PC-9 (cell line): Measurements from ENCODE around the gene BDH1. TPM values are rescaled to one million over a fixed set of nuclear protein-coding genes. Genes with fewer than 3 reads are reported as not detected.

Experiments
- BruUV-seq: library from RNA; stranded (reverse); fragments of 400-500 nt; replicated peaks from 2 replicates; lab custom pipeline; 2021; lab: Mats Ljungman, UMichigan
- CTCF ChIA-PET: fragments of 300-600 bp; sonication (Branson Sonifier 250); formaldehyde crosslinking; loops from one replicate; lab custom pipeline; 2022; ENCODE audit warnings: antibody characterized with exemption; lab: Charles Lee
- POLR2A ChIA-PET: fragments of 300-600 bp; sonication (Branson Sonifier 250); formaldehyde crosslinking; loops from one replicate; lab custom pipeline; 2022; ENCODE audit warnings: antibody characterized with exemption; ENCODE audit not compliant: unreplicated experiment; lab: Charles Lee
- DNase-seq, 2 experiments: peaks; one replicate each; pipeline versions ENCODE4 v3.0.0 to v3.0.0-alpha.2; 2015 to 2022; ENCODE audit warnings: mixed read lengths in 1 of 2
- H2AFZ ChIP-seq: fragments of 200-600 bp; sonication (generic); 2 replicates; pipeline ENCODE4 v1.8.1; 2017; ENCODE audit warnings: antibody characterized with exemption
- H3F3A ChIP-seq: fragments of 200-600 bp; sonication (generic); 2 replicates; pipeline ENCODE4 v1.8.1; 2017; ENCODE audit warnings: antibody characterized with exemption, mild to moderate bottlenecking, low read depth; ENCODE audit not compliant: insufficient read depth
- H3K27ac ChIP-seq: fragments of 200-600 bp; sonication (generic); 2 replicates; pipeline ENCODE4 v1.6.1; 2016; ENCODE audit warnings: mixed run types
- H3K27me3 ChIP-seq: fragments of 200-600 bp; sonication (generic); 2 replicates; pipeline ENCODE4 v1.6.1; 2016; ENCODE audit warnings: low read depth, mixed run types; ENCODE audit not compliant: insufficient read depth
- H3K36me3 ChIP-seq: fragments of 200-600 bp; sonication (generic); 2 replicates; pipeline ENCODE4 v1.6.1; 2016; ENCODE audit warnings: low read depth, mixed run types
- H3K4me1 ChIP-seq: fragments of 200-600 bp; sonication (generic); replicated peaks from 2 replicates; pipeline ENCODE4 v1.6.1; 2016; ENCODE audit warnings: mixed run types; ENCODE audit not compliant: insufficient read depth
- H3K4me2 ChIP-seq: fragments of 200-600 bp; sonication (generic); 2 replicates; pipeline ENCODE4 v1.6.1; 2017; ENCODE audit warnings: mixed run types
- H3K4me3 ChIP-seq: fragments of 200-600 bp; sonication (generic); 2 replicates; pipeline ENCODE4 v1.6.1; 2016; ENCODE audit warnings: mixed run types
- H3K79me2 ChIP-seq: fragments of 200-600 bp; sonication (generic); 2 replicates; pipeline ENCODE4 v1.6.1; 2017; ENCODE audit warnings: low read depth, mixed run types
- H3K9me2 ChIP-seq: fragments of 200-600 bp; sonication (generic); 2 replicates; pipeline ENCODE4 v1.8.1; 2017; ENCODE audit warnings: mild to moderate bottlenecking; ENCODE audit not compliant: insufficient read depth
- H3K9me3 ChIP-seq: fragments of 200-600 bp; sonication (generic); 2 replicates; pipeline ENCODE4 v1.8.1; 2016; ENCODE audit warnings: low read depth; ENCODE audit not compliant: insufficient read depth
- H4K20me1 ChIP-seq: fragments of 200-600 bp; sonication (generic); 2 replicates; pipeline ENCODE4 v1.8.1; 2017; ENCODE audit not compliant: insufficient read depth
- CTCF ChIP-seq: fragments of 200-600 bp; sonication (generic); conservative IDR thresholded peaks from 2 replicates; pipeline ENCODE4 v1.6.1; 2017; ENCODE audit warnings: mixed run types, antibody characterized with exemption, mild to moderate bottlenecking, moderate library complexity
- EZH2 ChIP-seq: fragments of 200-600 bp; sonication (generic); IDR thresholded peaks from 2 replicates; pipeline ENCODE4 v1.8.0; 2017; ENCODE audit warnings: antibody characterized with exemption, low read depth
- intact Hi-C: fragments of 100-400 bp; cut with micrococcal nuclease; formaldehyde crosslinking; loops from one replicate; pipeline ENCODE4 v1.10.0; 2022; ENCODE audit not compliant: unreplicated experiment
- total RNA-seq: library from RNA; stranded (reverse); gene quantifications from 2 replicates; pipeline ENCODE4 v1.2.3, GENCODE V29; 2021

The BDH1 gene
- total RNA-seq, 1 experiment from 2014 or later: 55.1 TPM

GRCh38 chr3:197504641-197505121 is 51.1 kb downstream of the BDH1 start:
- Histone ChIP-seq H4K20me1 (no peaks in the 10 kb centered on the region), H3K79me2 (no peaks in the 10 kb centered on the region), H3K4me3 (no peak overlapping the region), H3K9me3 (no peaks in the 10 kb centered on the region), H3K4me2 (no peak overlapping the region), H3K36me3 (no peaks in the 10 kb centered on the region), H3K27me3 (no peaks in the 10 kb centered on the region), H2AFZ (no peak overlapping the region), H3K27ac (no peak overlapping the region), H3F3A (peaks cover 27% of the 10 kb centered on the region; the same call in 1 of the 2 replicates), H3K9me2 (no peaks in the 10 kb centered on the region), H3K4me1 (peaks cover 43% of the 10 kb centered on the region)
- CTCF ChIA-PET: interaction anchor here (0.5 kb wide), 1 partner anchor 221 kb away, joined by 8 read pairs; no protein-coding TSS in a partner anchor
- no peak for TF ChIP-seq EZH2
- TF ChIP-seq CTCF: no peak
- no peak for DNase-seq
- no TSS peak for BruUV-seq
- intact Hi-C loops: no loop called here
- POLR2A ChIA-PET: interaction anchor here (0.6 kb wide), 1 partner anchor 137 kb away, joined by 5 read pairs; no protein-coding TSS in a partner anchor

DNA sequence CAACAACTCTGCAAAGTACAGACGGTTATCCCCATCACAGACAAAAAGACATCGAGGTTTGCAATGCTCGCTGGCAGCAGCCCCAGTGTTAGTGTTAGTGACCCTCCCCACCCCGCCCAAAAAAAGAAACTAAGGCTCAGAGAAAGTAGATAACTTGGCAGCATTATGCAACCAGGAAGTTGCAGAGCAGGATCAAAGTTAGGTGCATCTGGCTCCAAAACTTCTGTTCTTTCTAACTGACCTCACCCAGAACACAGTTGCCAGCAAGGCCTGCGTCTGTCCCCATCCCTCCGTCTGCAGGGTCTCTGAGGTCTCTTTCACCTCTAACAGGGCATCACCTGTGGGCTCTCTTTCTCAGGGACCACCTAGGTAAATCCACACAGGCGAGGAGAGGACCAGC is 51.5 kb downstream of the BDH1 start:
- DNase-seq: no peak
- no peak overlapping the region for H3K27ac ChIP-seq
- H3F3A ChIP-seq: peaks cover 28% of the 10 kb centered on the region; the same call in 1 of the 2 replicates
- H3K4me2 ChIP-seq: no peak overlapping the region
- BruUV-seq: no TSS peak
- ChIA-PET CTCF (interaction anchor here (0.5 kb wide), 1 partner anchor 220 kb away, joined by 8 read pairs; no protein-coding TSS in a partner anchor), POLR2A (interaction anchor here (0.6 kb wide), 1 partner anchor 136 kb away, joined by 5 read pairs; no protein-coding TSS in a partner anchor)
- H3K4me1 ChIP-seq: peaks cover 48% of the 10 kb centered on the region
- no peaks in the 10 kb centered on the region for H3K27me3 ChIP-seq
- H3K9me2 ChIP-seq: no peaks in the 10 kb centered on the region
- intact Hi-C loops: no loop called here
- no peaks in the 10 kb centered on the region for H3K36me3 ChIP-seq
- H4K20me1 ChIP-seq: no peaks in the 10 kb centered on the region
- TF ChIP-seq EZH2 (no peak), CTCF (no peak)
- H2AFZ ChIP-seq: no peak overlapping the region
- no peak overlapping the region for H3K4me3 ChIP-seq
- H3K9me3 ChIP-seq: no peaks in the 10 kb centered on the region
- no peaks in the 10 kb centered on the region for H3K79me2 ChIP-seq

- H3K4me3 ChIP-seq: no peak overlapping the region
- no peak overlapping the region for H3K27ac ChIP-seq
- ChIA-PET POLR2A (interaction anchor here (0.6 kb wide), 2 partner anchors 277 to 385 kb away, joined by 6 to 9 read pairs; no protein-coding TSS in a partner anchor), CTCF (interaction anchor here (0.6 kb wide), 1 partner anchor 239 kb away, joined by 4 read pairs; no protein-coding TSS in a partner anchor)
- H3K9me3 ChIP-seq: no peaks in the 10 kb centered on the region
- H3K27me3 ChIP-seq: no peaks in the 10 kb centered on the region
- no peak overlapping the region for H2AFZ ChIP-seq
- intact Hi-C loops: loop anchor here (2.0 kb wide), 1 partner anchor 37 kb away; no protein-coding TSS in a partner anchor
- 0 out of 2 replicates have a peak overlapping the region, but pooled peaks have one; percentile 6 for H3K4me2 ChIP-seq
- H3K79me2 ChIP-seq: no peaks in the 10 kb centered on the region
- peaks cover 49% of the 10 kb centered on the region for H3K4me1 ChIP-seq
- no peaks in the 10 kb centered on the region for H4K20me1 ChIP-seq
- H3K36me3 ChIP-seq: no peaks in the 10 kb centered on the region
- TF ChIP-seq CTCF (no peak), EZH2 (no peak)
- no peaks in the 10 kb centered on the region for H3K9me2 ChIP-seq
- BruUV-seq: no TSS peak
- no peak for DNase-seq
- peaks cover 28% of the 10 kb centered on the region; the same call in 1 of the 2 replicates for H3F3A ChIP-seq
Measured at GRCh38 chr3:197503652-197504051, 52.1 kb downstream of the BDH1 start.
